GM11168 (cell line): ENCODE data around the gene PZP.

Experiments used
- in situ Hi-C: fragments of 300-500 bp; cut with MboI; formaldehyde crosslinking; loops from one replicate; pipeline ENCODE4 v1.12.0; 2022; ENCODE audit warnings: low sequenced_read_pairs; ENCODE audit not compliant: unreplicated experiment

PZP gene

DNA sequence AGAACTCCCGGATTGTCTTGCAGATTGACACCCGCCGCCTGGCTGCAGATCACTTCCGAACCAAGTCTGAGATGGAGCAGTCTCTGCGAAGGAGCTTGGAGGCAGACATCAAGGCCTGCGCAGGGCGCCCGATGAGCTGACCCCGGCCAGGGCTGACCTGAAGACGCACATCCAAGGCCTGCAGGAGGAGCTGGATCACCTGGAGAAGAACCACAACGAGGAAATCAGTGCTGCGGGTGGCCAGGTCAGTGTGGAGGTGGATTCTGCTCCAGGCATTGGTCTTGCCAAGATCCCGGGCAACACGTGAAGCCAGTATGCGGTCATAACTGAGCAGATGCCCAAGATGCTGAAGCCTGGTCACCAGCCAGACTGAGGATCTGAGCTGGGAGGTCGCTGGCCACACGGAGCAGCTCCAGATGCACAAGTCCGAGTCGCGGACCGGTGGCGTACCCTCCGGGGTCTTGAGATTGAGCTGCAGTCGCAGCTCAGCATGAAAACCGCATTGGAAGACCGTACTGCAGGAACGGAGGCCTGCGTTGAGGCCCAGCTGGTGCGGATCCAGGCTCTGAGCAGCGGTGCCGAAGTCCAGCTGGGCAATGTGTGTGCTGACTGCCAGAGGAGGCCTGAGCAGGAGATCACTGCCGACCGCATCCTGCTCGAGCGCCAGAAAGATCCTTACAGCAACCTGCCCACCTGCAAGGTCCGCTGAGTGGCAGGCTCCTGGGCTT lies 80.1 kb downstream of the PZP start:
- in situ Hi-C loops, result no loop called here

GRCh38 chr12:9127484-9127883 lies 80.7 kb downstream of the PZP start:
- in situ Hi-C loops, result no loop called here

GRCh38 chr12:9124383-9125031 lies 83.7 kb downstream of the PZP start:
- in situ Hi-C loops, result no loop called here

GRCh38 chr12:9123781-9124382 lies 84.3 kb downstream of the PZP start:
- in situ Hi-C loops, result no loop called here

GRCh38 chr12:9122091-9122609 lies 86.0 kb downstream of the PZP start:
- in situ Hi-C loops, result no loop called here

DNA sequence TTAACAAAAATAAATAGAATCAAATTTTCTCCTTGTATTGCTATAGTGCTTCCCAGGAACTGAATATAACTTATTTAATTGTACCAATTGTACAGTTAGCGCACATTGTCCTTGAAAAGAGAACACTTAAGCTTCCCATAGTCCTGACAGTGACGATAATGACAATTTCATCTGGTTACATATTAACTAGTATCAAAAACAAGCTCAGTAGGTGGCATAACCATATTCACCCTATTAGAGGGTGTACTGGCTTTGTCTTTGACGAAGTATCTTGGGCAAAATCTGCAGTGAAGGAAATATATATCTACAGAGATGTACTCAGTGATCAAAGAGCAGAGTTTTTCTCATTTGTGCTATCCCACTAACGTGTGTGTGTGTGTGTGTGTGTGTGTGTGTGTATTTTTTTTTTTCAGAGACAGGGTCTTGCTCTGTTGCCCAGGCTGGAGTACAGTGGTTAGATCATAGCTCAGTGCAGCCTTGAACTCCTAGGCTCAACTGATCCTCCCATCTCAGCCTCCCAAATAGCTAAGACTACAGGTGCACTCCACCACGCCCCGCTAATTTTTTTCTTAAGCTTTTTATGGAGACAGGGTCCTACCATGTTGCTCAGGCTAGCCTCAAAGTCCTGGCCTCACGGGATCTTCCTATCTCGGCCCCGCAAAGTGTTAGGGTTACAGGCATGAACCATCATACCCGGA lies 87.6 kb downstream of the PZP start:
- in situ Hi-C loops, result no loop called here

DNA sequence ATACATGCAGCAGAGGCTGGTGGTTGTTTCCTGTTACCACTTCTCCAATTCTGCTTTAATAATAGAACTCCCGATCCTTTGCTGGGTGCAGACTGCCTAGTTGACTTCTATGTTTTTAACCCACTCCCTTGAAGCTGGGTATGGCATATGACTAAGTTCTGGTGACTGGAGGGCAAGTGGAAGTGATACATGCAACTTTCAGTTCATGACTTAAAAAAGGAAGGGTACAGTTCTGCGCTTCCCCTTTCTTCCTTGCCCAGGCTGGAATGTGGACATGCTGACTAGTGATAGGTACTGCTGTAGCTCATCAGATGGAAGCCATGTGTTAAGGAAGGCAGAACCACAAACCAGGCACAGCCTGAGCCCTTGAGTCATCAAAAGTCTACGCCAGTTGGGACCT lies 90.0 kb downstream of the PZP start:
- in situ Hi-C loops, result no loop called here

- in situ Hi-C loops, result no loop called here
Observed at GRCh38 chr12:9115731-9116559, 92.2 kb downstream of the PZP start, which contains the start of gene A2M. Gene A2M (minus strand): TSS chr12:9115919. CDS start chr12:9115849, 70 bp downstream.

DNA sequence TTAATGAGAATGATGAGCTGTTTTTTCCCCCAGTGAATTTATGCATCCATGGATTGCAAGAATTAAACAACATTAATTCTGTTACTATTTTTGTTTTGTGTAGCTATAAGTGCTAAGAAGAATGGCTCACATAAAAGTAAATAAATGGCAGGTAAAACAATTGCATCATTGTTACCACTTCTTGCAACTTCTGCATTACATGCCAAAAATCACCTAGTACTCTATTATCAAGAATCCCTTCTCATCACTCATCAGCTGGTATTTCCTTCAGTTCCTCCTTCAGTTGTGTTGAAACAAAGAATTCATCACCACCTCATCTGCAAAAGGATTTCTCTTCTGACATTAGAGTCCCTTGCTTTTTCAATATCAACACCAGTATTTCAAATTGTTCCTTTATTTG lies 93.2 kb downstream of the PZP start:
- in situ Hi-C loops, result no loop called here

DNA sequence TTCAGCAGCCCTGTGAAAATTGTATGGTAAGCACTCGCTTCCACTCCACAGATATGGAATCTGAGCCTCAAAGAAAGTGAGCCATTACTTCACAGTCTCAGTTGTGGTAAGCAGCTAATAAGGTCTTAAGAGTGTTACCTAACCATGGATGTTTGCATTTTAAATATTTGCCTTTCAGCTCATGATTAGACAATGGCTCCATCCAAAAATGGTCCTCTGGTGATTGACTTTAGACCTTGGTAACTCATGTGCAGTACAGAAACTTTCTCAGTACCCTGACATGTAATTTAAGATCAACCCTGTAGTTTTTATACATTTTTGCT lies 94.2 kb downstream of the PZP start:
- in situ Hi-C loops, result no loop called here

GRCh38 chr12:9113296-9113986 lies 94.8 kb downstream of the PZP start:
- in situ Hi-C loops, result no loop called here

DNA sequence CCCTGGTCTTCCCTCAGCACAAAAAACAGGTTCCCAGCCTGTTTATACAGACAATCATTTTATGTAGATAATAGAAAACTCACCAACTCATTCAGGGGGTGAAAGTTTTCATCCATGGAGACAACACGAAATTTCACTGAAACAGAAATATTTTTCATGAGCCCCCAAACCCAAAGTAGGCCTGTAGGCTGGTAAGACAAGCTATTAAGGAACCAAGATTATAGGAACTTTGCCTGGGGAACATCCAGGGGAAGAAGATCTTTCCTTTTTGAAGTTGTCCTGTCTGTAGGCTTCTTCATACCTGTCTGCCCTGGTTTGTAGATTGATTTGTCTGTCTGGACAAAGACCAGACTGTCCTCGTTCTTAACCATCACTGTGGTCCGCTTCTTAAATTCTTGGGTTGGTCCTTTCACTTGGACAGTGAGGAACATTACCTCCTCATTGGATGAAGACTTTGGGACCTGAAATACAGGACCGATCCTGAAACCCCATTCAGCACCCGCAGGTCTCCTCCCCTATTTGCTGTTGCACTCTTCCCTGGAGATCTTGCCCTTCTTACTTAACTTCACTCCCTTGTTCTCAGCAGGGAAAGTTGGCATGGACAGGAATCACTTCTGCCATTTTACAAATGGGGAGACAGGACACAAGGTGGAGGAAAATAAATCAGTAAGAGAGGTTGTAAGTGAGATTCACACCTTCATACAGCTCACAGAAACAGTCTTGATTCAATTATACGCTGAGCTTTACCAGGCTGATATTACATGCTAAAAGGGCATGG lies 95.9 kb downstream of the PZP start:
- in situ Hi-C loops, result no loop called here

DNA sequence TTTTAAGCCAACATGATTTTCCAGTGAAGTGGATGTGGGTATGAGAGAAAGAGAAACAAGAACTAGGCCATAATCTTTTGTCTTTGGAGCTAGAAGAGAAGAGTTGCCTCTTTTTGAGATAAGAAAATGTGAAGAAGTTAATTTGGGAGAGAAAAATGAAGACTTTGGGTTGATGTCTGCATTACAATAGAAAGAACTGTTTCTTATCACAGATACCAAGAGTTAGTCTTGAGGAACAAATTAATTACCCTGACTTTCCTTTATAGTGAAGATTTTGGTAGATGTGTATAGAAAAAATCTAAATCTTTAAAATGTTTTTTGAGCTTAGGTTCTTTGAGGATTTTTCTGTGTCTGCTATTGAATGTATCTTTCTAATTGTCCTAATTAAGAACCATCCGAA lies 96.7 kb downstream of the PZP start:
- in situ Hi-C loops, result no loop called here

GRCh38 chr12:9109737-9110491 lies 98.3 kb downstream of the PZP start:
- in situ Hi-C loops, result no loop called here

DNA sequence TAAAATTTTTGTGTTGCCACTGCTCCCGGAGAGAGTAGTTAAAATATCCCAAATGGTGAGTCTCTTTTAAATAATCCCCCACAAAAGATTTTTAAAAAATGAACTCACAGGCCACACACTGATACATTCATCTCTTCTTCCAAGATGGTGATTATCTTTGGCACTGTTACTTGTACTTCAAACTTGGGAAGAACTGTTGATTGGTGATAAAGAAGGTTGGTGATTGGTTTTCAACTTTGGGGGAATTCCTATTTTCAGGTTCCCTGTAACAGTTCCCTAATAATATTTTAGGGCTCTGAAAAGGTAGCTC lies 99.0 kb downstream of the PZP start:
- in situ Hi-C loops, result no loop called here

DNA sequence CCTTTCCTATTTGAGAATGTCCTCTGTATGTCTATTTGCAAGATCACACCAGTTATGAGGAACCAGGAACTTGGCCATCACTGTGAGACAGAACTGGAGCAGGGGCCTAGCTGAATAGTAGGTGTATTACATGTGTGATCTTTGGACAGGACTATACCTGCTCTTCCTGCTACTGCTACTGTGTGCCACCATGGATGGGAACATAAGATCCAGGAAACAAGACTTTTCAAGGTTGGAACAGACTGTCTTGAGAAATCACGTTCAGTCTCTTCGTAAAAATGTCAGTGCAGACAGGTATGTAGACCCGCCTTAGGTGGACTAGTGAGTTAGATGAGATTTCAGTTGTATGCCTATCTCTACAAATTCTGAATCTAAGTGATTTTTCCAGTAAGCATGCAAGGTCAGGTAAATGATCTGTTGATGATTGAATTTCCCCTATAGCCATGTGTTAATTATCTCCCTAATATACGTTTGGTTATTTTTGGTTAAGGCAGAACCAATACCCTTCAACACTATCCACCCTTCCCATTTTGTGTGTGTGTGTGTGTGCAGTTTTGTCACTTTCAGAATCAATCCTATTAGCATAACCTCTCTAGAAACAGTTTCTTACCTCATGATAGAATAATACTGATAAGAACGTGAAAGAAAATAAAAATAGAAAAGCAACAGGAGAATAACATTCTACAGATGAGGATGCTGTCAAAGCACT lies 99.5 kb downstream of the PZP start:
- in situ Hi-C loops, result no loop called here

DNA sequence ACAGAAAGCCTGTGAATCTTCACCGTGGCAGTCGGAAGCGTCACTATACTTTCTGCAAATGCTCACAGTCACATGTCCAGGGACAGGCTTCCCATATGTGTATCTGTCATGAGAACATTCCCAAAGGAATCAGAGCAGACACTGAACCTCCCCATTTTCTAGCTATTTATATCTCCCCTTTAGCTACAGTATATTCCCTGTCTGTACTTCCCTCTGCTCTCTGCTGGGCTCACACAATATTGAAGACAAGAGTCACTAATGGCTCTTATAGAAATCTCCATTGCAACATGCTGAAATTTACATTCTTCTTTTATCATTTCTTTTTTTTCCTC lies 100.7 kb downstream of the PZP start:
- in situ Hi-C loops, result no loop called here
